PC-3 (cell line): ENCODE measurements around the gene DMD.

ENCODE experiments used
- EZH2 ChIP-seq: fragments of 300-600 bp; sonication (generic); IDR thresholded peaks from one replicate; pipeline ENCODE4 v1.6.1; 2017; ENCODE audit warnings: antibody characterized with exemption, mild to moderate bottlenecking, low read length; ENCODE audit not compliant: unreplicated experiment
- TF ChIP-seq, protein P1 (sequence below): fragments of 300-600 bp; sonication (generic); conservative IDR thresholded peaks from 2 replicates; pipeline ENCODE4 v1.5.1; 2017; ENCODE audit warnings: antibody characterized with exemption, low read depth, mild to moderate bottlenecking, low read length

DNA sequence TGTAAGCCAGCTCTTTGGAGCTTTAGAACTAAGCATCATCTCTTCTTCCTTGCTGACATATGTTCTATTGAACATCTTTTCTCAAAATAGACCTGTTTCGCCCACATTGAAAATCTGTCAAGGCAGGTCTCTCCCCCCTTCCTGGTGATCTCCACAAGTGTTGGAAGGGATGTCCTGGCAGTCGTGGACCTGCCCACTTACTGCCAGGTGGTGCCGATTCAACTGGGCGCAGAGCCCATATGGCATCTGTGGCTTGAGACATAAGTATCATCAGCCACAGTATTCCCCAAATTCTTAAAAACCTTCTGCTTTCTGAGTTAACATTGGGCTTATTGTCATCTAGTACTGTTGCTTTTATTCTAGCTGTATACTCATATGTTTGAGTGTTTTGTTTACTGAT lies 1170.2 kb downstream of the DMD start:
- TF ChIP-seq, protein P1, sequence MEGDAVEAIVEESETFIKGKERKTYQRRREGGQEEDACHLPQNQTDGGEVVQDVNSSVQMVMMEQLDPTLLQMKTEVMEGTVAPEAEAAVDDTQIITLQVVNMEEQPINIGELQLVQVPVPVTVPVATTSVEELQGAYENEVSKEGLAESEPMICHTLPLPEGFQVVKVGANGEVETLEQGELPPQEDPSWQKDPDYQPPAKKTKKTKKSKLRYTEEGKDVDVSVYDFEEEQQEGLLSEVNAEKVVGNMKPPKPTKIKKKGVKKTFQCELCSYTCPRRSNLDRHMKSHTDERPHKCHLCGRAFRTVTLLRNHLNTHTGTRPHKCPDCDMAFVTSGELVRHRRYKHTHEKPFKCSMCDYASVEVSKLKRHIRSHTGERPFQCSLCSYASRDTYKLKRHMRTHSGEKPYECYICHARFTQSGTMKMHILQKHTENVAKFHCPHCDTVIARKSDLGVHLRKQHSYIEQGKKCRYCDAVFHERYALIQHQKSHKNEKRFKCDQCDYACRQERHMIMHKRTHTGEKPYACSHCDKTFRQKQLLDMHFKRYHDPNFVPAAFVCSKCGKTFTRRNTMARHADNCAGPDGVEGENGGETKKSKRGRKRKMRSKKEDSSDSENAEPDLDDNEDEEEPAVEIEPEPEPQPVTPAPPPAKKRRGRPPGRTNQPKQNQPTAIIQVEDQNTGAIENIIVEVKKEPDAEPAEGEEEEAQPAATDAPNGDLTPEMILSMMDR: no peak
- TF ChIP-seq EZH2: no peak
